ENCODE data around the gene POLQ. TPM values are rescaled to one million over a fixed set of nuclear protein-coding genes. Genes with fewer than 3 reads are reported as not detected.
"Not testable (repeated sequence)": the region's sequence is repeated elsewhere in the genome, so short reads cannot be mapped to it uniquely, and the experiment has no call there.

POLQ gene
- total RNA-seq, 2 experiments from 2014 or later, result 27.0 to 27.9 TPM

DNA sequence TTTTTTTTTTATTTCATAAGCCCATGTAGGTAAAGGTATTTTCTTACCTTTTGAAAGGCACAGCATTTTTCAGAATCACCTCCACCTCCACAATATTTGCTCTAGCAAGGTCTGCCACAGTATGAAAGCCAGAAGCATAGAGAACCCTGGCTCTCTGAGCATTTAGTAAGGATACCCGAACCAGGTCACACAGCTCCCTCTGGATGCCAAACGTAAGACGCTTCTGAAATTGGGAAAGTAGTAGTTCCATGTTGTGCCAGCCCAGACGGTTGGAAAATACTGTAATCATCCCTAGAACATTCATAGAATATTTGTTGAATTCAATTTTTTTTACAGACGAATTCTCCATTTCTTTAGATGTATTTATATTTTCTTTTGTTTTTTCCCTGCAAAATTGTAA is 52.4 kb downstream of the POLQ start:
- Mint-ChIP-seq H3K27ac (no peak overlapping the region), H3K4me3 (no peak overlapping the region), H3K4me1 (no peaks in the 10 kb centered on the region), H3K9me3 (no peaks in the 10 kb centered on the region), H3K27me3 (no peaks in the 10 kb centered on the region), H3K36me3 (ENCODE audit: low read depth) (peaks cover 72% of the 10 kb centered on the region)
- POLR2A ChIA-PET, result no interaction called here
- no peak for DNase-seq
- CTCF ChIA-PET, result interaction anchor here (1.1 kb wide), 1 partner anchor 9 kb away, joined by 3 read pairs; no protein-coding TSS in a partner anchor

GRCh38 chr3:121491683-121492320 is 54.0 kb downstream of the POLQ start:
- Mint-ChIP-seq H3K4me3 (no peak overlapping the region), H3K27me3 (no peaks in the 10 kb centered on the region), H3K36me3 (ENCODE audit: low read depth) (peaks cover 73% of the 10 kb centered on the region), H3K9me3 (no peaks in the 10 kb centered on the region), H3K4me1 (no peaks in the 10 kb centered on the region), H3K27ac (no peak overlapping the region)
- no peak for DNase-seq
- POLR2A ChIA-PET, result no interaction called here
- CTCF ChIA-PET, result interaction anchor here (0.6 to 1.1 kb wide), 3 partner anchors 10 to 891 kb away, joined by 3 read pairs; no protein-coding TSS in a partner anchor

DNA sequence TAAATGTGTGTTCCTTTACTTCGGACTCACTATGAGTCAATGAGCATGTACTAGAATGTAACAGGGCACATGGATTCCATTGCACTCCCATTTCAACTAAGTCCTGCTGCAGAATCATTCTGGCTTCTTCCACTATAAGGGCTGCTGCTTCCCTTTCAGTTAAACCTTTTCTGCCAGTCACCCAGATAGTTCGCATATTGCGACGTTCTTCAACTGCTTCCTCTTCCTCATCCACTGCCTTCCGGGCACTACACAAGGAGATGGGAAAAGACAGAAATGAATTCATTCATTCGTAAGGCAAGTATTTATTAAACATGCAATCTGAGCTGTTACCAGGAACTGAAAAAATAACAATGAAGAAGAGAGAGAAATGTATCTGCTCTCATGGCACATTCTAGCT is 55.6 kb downstream of the POLQ start:
- POLR2A ChIA-PET, result no interaction called here
- no peaks in the 10 kb centered on the region for H3K27me3 Mint-ChIP-seq
- no peak for DNase-seq
- CTCF ChIA-PET, result no interaction called here
- H3K4me3 Mint-ChIP-seq, result no peak overlapping the region
- no peaks in the 10 kb centered on the region for H3K4me1 Mint-ChIP-seq
- H3K9me3 Mint-ChIP-seq, result no peaks in the 10 kb centered on the region
- H3K36me3 Mint-ChIP-seq (ENCODE audit: low read depth), result peaks cover 65% of the 10 kb centered on the region
- H3K27ac Mint-ChIP-seq, result no peak overlapping the region

GRCh38 chr3:121488628-121489027 is 57.2 kb downstream of the POLQ start:
- CTCF ChIA-PET, result no interaction called here
- Mint-ChIP-seq H3K4me3 (no peak overlapping the region), H3K4me1 (no peaks in the 10 kb centered on the region), H3K27me3 (no peaks in the 10 kb centered on the region), H3K36me3 (ENCODE audit: low read depth) (peaks cover 60% of the 10 kb centered on the region), H3K27ac (no peak overlapping the region), H3K9me3 (no peaks in the 10 kb centered on the region)
- POLR2A ChIA-PET, result no interaction called here
- DNase-seq, result no peak

DNA sequence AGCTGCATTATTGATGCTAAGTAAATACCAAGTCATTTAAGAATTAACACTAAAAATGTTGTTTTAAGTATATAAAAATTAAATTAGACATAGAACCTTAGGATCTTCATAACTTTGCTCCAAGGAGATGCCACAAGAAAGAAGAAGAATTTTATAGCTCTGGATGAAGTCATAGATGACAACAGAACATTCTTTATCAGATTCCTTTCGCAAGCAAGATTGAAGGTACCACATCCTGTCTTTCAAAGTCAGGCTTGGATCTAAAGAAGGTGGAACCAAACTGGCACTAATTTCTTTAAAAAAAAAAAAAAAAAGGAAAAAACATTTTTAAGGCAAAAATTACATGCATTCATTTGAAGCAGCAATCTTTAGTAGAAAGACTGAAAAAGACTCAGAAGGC is 62.5 kb downstream of the POLQ start:
- DNase-seq, result no peak
- POLR2A ChIA-PET, result no interaction called here
- H3K27me3 Mint-ChIP-seq, result no peaks in the 10 kb centered on the region
- H3K4me3 Mint-ChIP-seq, result no peak overlapping the region
- CTCF ChIA-PET, result no interaction called here
- H3K9me3 Mint-ChIP-seq, result no peaks in the 10 kb centered on the region
- peaks cover 47% of the 10 kb centered on the region for H3K36me3 Mint-ChIP-seq (ENCODE audit: low read depth)
- no peak overlapping the region for H3K27ac Mint-ChIP-seq
- H3K4me1 Mint-ChIP-seq, result no peaks in the 10 kb centered on the region

DNA sequence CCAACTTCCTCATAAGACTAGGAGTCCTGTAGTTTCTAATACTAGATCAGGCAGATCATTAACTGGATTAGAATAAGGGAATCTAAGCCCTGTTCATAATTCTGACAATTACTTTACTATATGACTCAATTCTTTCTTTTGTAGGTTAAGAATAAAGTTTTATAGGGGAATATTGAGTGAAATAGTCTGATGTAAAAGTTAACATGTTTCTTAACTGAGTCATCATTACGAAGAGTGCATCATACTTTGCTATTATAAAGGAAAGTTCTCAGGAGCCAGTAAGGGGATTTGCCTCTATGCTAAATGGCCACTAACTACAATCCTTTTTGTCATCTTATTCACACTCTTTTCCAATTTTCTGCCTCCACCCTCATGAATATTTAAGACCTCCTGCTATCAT is 63.1 kb downstream of the POLQ start:
- no peak for DNase-seq
- Mint-ChIP-seq H3K4me1 (no peaks in the 10 kb centered on the region), H3K27ac (no peak overlapping the region), H3K9me3 (no peaks in the 10 kb centered on the region), H3K27me3 (no peaks in the 10 kb centered on the region), H3K36me3 (ENCODE audit: low read depth) (peaks cover 48% of the 10 kb centered on the region), H3K4me3 (no peak overlapping the region)
- POLR2A ChIA-PET, result no interaction called here
- CTCF ChIA-PET, result no interaction called here

DNA sequence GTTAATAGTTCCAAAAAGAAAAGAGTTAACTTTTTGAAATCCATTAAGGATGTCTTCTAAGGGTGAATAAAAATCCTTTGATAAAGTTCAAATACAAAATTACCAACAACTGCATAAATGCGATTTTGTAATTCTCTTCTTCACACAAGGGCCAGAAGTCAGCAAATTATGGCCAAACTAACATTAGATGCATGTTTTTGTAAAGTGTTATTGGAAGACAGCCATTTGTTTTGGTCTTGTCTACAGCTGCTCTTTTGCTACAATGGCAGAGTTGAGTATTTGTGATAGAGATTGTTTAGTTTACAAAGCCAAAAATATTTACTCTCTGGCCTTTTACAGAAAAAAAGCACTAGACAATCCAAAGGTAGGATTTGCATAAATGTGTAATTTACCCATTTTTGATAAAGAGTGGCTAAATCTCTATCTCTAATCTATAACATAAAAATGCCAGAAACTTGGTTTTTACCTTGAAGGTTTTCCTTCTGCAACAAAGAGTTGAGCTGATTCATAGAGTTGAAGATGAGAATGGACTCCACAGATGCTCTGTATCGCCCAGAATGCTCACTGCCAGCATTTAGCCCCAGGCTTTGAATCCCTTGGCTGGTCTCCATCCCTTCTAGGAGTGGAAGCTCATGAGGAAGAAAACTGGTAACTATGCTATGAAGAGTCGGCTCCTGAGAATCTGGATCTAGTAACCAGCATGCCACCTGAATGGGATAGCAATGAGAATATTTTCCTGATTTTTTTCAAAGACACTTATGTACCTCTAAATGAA is 64.5 kb downstream of the POLQ start:
- ChIA-PET POLR2A (no interaction called here), CTCF (no interaction called here)
- Mint-ChIP-seq H3K27me3 (no peaks in the 10 kb centered on the region), H3K4me1 (peaks cover 3% of the 10 kb centered on the region), H3K36me3 (ENCODE audit: low read depth) (peaks cover 51% of the 10 kb centered on the region), H3K4me3 (no peak overlapping the region), H3K9me3 (no peaks in the 10 kb centered on the region), H3K27ac (no peak overlapping the region)
- no peak for DNase-seq

GRCh38 chr3:121477589-121477988 is 68.2 kb downstream of the POLQ start:
- ChIA-PET CTCF (no interaction called here), POLR2A (no interaction called here)
- DNase-seq, result no peak
- Mint-ChIP-seq H3K27me3 (no peaks in the 10 kb centered on the region), H3K9me3 (no peaks in the 10 kb centered on the region), H3K4me3 (no peak overlapping the region), H3K27ac (no peak overlapping the region), H3K4me1 (peaks cover 3% of the 10 kb centered on the region), H3K36me3 (ENCODE audit: low read depth) (peaks cover 62% of the 10 kb centered on the region)

DNA sequence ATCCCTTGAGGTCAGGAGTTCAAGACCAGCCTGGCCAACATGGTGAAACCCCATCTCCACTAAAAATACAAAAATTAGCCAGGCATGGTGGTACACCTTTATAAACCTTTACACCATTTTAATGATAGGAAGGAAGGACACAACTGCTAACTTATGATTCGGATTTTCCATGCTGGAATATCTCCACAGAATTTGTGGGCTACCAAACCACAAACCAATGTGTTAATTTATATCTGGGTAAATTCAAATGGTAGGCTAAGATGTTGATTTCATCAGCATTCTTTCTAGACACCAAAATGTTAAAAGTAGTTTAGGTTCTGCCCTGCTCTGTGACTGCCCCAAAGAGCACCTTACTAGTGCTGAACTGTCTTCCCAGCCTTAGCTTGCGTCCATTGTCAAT is 72.8 kb downstream of the POLQ start:
- no peak for DNase-seq
- POLR2A ChIA-PET, result no interaction called here
- H3K27me3 Mint-ChIP-seq, result no peaks in the 10 kb centered on the region
- CTCF ChIA-PET, result no interaction called here
- H3K36me3 Mint-ChIP-seq (ENCODE audit: low read depth), result peaks cover 63% of the 10 kb centered on the region
- no peak overlapping the region for H3K27ac Mint-ChIP-seq
- H3K4me3 Mint-ChIP-seq, result no peak overlapping the region
- peaks cover 3% of the 10 kb centered on the region for H3K4me1 Mint-ChIP-seq
- no peaks in the 10 kb centered on the region for H3K9me3 Mint-ChIP-seq

GRCh38 chr3:121467085-121467484 is 78.7 kb downstream of the POLQ start:
- Mint-ChIP-seq H3K27ac (no peak overlapping the region), H3K4me3 (no peak overlapping the region), H3K9me3 (no peaks in the 10 kb centered on the region), H3K4me1 (no peaks in the 10 kb centered on the region), H3K27me3 (no peaks in the 10 kb centered on the region), H3K36me3 (ENCODE audit: low read depth) (peaks cover 57% of the 10 kb centered on the region)
- no peak for DNase-seq
- POLR2A ChIA-PET, result no interaction called here
- CTCF ChIA-PET, result interaction anchor here (0.7 kb wide), 1 partner anchor 950 kb away, joined by 3 read pairs; no protein-coding TSS in a partner anchor

GRCh38 chr3:121463745-121464144 is 82.0 kb downstream of the POLQ start:
- DNase-seq, result no peak
- ChIA-PET CTCF (no interaction called here), POLR2A (no interaction called here)
- no peak overlapping the region for H3K4me3 Mint-ChIP-seq
- no peaks in the 10 kb centered on the region for H3K9me3 Mint-ChIP-seq
- no peaks in the 10 kb centered on the region for H3K27me3 Mint-ChIP-seq
- H3K36me3 Mint-ChIP-seq (ENCODE audit: low read depth), result peaks cover 64% of the 10 kb centered on the region
- H3K27ac Mint-ChIP-seq, result no peak overlapping the region
- no peaks in the 10 kb centered on the region for H3K4me1 Mint-ChIP-seq

DNA sequence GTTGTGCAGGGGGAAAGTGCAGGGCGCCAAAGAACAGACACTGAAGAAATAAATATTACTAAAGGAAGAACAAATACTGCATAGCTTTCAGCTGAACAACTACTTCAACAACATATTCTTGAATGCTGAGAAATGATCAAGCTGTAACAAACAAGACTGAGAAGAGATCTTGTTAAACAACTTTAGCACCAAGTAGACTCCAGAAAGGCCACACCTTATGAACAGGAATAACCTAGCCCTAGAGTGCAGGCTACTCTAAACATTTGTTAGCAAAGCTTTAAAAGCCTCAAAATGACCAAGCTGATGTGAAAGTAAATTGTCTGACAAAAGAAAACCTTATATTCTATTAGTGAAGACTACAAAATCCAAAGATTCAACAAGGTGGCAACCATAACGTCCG is 83.2 kb downstream of the POLQ start:
- H3K4me3 Mint-ChIP-seq, result no peak overlapping the region
- ChIA-PET CTCF (no interaction called here), POLR2A (interaction anchor here (0.7 kb wide), 1 partner anchor 1786 kb away, joined by 3 read pairs; the partner anchor contains the start of gene COX17)
- no peak for DNase-seq
- H3K27ac Mint-ChIP-seq, result no peak overlapping the region
- H3K36me3 Mint-ChIP-seq (ENCODE audit: low read depth), result peaks cover 65% of the 10 kb centered on the region
- no peaks in the 10 kb centered on the region for H3K4me1 Mint-ChIP-seq
- H3K27me3 Mint-ChIP-seq, result no peaks in the 10 kb centered on the region
- no peaks in the 10 kb centered on the region for H3K9me3 Mint-ChIP-seq

GRCh38 chr3:121451752-121452151 is 94.0 kb downstream of the POLQ start:
- peaks cover 79% of the 10 kb centered on the region for H3K36me3 Mint-ChIP-seq (ENCODE audit: low read depth)
- POLR2A ChIA-PET, H3K27me3 Mint-ChIP-seq, H3K4me1 Mint-ChIP-seq, H3K4me3 Mint-ChIP-seq, H3K9me3 Mint-ChIP-seq, DNase-seq, H3K27ac Mint-ChIP-seq, CTCF ChIA-PET: not testable (repeated sequence)

DNA sequence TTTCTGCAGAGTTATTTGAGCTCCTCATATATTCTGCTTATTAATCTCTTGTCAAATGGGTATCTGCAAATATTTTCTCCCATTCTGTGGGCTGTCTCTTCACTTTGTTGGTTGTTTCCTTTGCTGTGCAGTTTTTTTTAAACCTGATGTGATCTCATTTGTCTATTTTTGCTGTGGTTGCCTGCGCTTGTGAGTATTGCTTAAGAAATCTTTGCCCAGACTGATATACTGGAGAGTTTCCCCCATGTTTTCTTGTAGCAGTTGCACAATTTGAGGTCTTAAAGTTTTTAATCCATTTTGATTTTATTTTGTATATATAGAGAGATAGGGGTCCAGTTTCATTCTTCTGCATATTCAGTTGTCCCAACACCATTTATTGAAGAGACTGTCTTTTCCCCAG is 102.3 kb downstream of the POLQ start:
- H3K27ac Mint-ChIP-seq, result no peak overlapping the region
- no peak for DNase-seq
- H3K36me3 Mint-ChIP-seq (ENCODE audit: low read depth), result peaks cover 61% of the 10 kb centered on the region
- ChIA-PET POLR2A (interaction anchor here (0.6 kb wide), 1 partner anchor 287 kb away, joined by 4 read pairs; no protein-coding TSS in a partner anchor), CTCF (no interaction called here)
- H3K9me3 Mint-ChIP-seq, result peaks cover 3% of the 10 kb centered on the region
- no peak overlapping the region for H3K4me3 Mint-ChIP-seq
- no peaks in the 10 kb centered on the region for H3K4me1 Mint-ChIP-seq
- no peaks in the 10 kb centered on the region for H3K27me3 Mint-ChIP-seq

All from activated CD4-positive, alpha-beta memory T cell treated with anti-CD3 and anti-CD28 coated beads, Interleukin-2, amount 10 ng/mL, durations not matched to agents 7 days and 5 days (primary cell).